ENCODE data around the gene NRCAM. TPM values are rescaled to one million over a fixed set of nuclear protein-coding genes. Genes with fewer than 3 reads are reported as not detected.

Gene NRCAM
- total and polyA plus RNA-seq, 7 donors: 1.3 to 3.9 (median 1.8) TPM; not detected in 2

DNA sequence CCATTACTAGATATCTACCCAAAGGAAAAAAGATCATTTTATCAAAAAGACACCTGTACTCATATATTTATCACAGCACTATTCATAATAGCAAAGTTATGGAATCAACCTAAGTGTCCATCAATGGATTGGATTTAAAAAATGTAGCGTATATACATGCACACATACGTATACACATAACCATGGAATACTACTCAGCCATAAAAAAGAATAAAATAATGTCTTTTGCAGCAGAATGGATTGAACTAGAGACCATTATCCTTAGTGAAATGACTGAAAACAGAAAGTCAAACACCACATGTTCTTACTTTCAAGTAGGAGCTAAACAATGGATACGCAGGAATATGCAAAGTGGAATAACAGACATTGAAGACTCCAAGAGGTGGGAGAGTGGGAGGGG lies 168.4 kb downstream of the NRCAM start:
- no peaks in the 10 kb centered on the region for H3K9me3 ChIP-seq
- no peak overlapping the region for H3K27ac ChIP-seq
- H3K27me3 ChIP-seq: no peaks in the 10 kb centered on the region
- no peaks in the 10 kb centered on the region for H3K36me3 ChIP-seq
- no peak overlapping the region for H3K4me3 ChIP-seq
- no peak for DNase-seq
- intact Hi-C loops (cut with DNase I): no loop called here
- WGBS, 2 donors: 94 to 99% methylated on average over 3 of the region's 3 CpGs
- no peak for TF ChIP-seq EP300 (IDR thresholded peaks at IDR 0.05)
- TF ChIP-seq POLR2AphosphoS5 (IDR thresholded peaks at IDR 0.05): no peak
- TF ChIP-seq, protein P1, sequence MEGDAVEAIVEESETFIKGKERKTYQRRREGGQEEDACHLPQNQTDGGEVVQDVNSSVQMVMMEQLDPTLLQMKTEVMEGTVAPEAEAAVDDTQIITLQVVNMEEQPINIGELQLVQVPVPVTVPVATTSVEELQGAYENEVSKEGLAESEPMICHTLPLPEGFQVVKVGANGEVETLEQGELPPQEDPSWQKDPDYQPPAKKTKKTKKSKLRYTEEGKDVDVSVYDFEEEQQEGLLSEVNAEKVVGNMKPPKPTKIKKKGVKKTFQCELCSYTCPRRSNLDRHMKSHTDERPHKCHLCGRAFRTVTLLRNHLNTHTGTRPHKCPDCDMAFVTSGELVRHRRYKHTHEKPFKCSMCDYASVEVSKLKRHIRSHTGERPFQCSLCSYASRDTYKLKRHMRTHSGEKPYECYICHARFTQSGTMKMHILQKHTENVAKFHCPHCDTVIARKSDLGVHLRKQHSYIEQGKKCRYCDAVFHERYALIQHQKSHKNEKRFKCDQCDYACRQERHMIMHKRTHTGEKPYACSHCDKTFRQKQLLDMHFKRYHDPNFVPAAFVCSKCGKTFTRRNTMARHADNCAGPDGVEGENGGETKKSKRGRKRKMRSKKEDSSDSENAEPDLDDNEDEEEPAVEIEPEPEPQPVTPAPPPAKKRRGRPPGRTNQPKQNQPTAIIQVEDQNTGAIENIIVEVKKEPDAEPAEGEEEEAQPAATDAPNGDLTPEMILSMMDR (IDR thresholded peaks at IDR 0.05): no peak
- TF ChIP-seq POLR2A (IDR thresholded peaks at IDR 0.05): no peak
- no peaks in the 10 kb centered on the region for H3K4me1 ChIP-seq

DNA sequence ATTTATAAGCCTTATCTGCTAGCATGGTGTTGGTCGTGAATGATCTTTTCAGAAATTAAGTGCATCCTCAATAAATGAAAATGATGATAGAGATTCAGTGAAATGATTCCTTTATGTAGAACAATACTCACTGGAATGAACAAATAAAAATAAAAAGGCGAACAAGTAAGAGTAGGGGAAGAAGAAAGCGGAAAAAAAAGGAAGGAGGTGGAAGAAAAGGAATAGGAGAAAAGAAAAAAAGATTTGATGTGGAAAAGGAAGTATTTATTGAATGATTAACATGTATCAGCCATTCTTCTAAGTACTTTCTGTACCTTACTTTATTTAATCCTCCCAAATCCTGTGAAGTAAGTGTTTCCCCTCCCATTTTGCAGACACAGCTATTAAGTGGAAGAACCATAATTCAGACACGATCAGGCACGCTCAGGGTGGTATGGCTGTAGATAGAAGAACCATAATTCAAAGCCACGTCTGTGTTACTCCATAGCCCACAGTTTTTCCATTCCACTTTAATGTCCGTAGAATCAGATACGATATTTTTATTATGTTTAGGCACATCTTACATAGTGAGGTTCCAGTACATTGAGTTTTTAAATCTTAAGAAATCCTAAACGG lies 169.8 kb downstream of the NRCAM start:
- no peaks in the 10 kb centered on the region for H3K4me1 ChIP-seq
- H3K4me3 ChIP-seq: no peak overlapping the region
- no peak overlapping the region for H3K27ac ChIP-seq
- H3K36me3 ChIP-seq: no peaks in the 10 kb centered on the region
- no peak for DNase-seq
- H3K9me3 ChIP-seq: no peaks in the 10 kb centered on the region
- intact Hi-C loops (cut with DNase I): no loop called here
- TF ChIP-seq EP300 (IDR thresholded peaks at IDR 0.05) (no peak), POLR2A (IDR thresholded peaks at IDR 0.05) (no peak), POLR2AphosphoS5 (IDR thresholded peaks at IDR 0.05) (no peak)
- TF ChIP-seq, protein P1 (IDR thresholded peaks at IDR 0.05): no peak
- no peaks in the 10 kb centered on the region for H3K27me3 ChIP-seq
- 89 to 92% methylated on average over 9 of the region's 9 CpGs for WGBS, 2 donors

DNA sequence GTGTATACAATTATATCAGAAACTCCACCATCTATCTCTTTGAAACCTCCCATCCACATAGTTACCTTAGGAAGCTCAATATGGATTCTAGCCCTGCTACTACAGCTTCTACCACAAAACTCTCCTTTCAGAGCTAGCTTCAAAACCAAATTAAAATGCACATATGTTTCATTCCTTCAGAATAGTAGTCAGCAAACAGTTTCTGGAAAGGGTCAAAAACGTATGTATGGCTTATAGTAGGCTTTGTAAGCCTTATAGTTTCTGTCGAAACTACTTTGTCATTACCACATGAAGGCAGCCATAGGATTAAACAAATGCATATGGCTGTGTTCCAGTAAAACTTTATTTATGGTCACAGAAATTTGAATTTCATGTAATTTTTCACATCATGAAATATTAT lies 170.5 kb downstream of the NRCAM start:
- TF ChIP-seq POLR2AphosphoS5 (IDR thresholded peaks at IDR 0.05) (no peak), POLR2A (IDR thresholded peaks at IDR 0.05) (no peak)
- TF ChIP-seq, protein P1 (IDR thresholded peaks at IDR 0.05): no peak
- 82 to 83% methylated on average over 2 of the region's 2 CpGs for WGBS, 2 donors
- intact Hi-C loops (cut with DNase I): no loop called here
- H3K9me3 ChIP-seq: no peaks in the 10 kb centered on the region
- DNase-seq: no peak
- no peaks in the 10 kb centered on the region for H3K27me3 ChIP-seq
- no peak overlapping the region for H3K4me3 ChIP-seq
- H3K36me3 ChIP-seq: no peaks in the 10 kb centered on the region
- no peaks in the 10 kb centered on the region for H3K4me1 ChIP-seq
- no peak overlapping the region for H3K27ac ChIP-seq

- intact Hi-C loops (cut with DNase I): no loop called here
- no peak overlapping the region for H3K27ac ChIP-seq
- H3K4me1 ChIP-seq: no peaks in the 10 kb centered on the region
- DNase-seq: no peak
- no peaks in the 10 kb centered on the region for H3K9me3 ChIP-seq
- H3K4me3 ChIP-seq: no peak overlapping the region
- TF ChIP-seq POLR2AphosphoS5 (IDR thresholded peaks at IDR 0.05) (no peak), POLR2A (IDR thresholded peaks at IDR 0.05) (no peak), EP300 (IDR thresholded peaks at IDR 0.05) (no peak)
- TF ChIP-seq, protein P1 (IDR thresholded peaks at IDR 0.05): no peak
- H3K36me3 ChIP-seq: no peaks in the 10 kb centered on the region
- 79 to 91% methylated on average over 2 of the region's 2 CpGs for WGBS, 2 donors
- H3K27me3 ChIP-seq: no peaks in the 10 kb centered on the region
Observed at GRCh38 chr7:108285003-108285368, 171.2 kb downstream of the NRCAM start.

Measured in sigmoid colon (tissue), 7 donors.